ENCODE results near the gene FGD5.

The FGD5 gene

GRCh38 chr3:14775563-14775962 lies 43.2 kb upstream of the FGD5 start:
- FAIRE-seq (no peak), DNase-seq (ENCODE audit: insufficient read length) (no peak)
- TF ChIP-seq POLR2AphosphoS5 (IDR thresholded peaks at IDR 0.05; ENCODE audit: low read depth, low read length) = no peak
- TF ChIP-seq TAF1 (IDR thresholded peaks at IDR 0.05; ENCODE audit: borderline replicate concordance, low read depth, low read length) = no peak
- TF ChIP-seq POLR2A (IDR thresholded peaks at IDR 0.05; ENCODE audit: low read depth, low read length) = no peak

DNA sequence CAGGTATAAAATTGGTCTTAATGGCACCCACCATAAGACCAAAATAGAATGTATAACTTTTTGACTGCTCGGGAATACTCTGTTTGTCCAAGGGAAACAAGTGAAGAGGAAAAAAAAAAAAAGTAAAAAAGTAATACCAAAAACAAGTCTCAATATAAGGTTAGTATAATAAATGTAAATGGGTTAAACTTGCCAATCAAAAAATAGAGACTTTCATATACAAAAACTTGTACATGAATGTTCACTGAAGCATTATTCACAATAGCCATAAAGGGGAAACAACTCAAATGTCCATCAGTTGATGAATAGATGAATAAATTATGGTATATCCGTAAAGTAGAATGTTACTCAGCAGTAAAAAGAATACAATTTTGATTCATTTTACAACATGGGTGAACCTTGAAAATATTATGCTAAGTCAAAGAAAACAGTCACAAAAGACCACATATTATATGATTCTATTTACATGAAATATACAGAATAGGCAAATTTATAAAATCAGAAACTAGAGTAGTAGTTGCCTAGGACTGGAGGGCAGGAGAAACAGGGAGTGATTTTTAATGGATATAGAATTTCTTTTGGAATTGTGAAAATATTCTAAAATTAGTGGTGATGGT lies 39.6 kb upstream of the FGD5 start:
- no peak for TF ChIP-seq POLR2AphosphoS5 (IDR thresholded peaks at IDR 0.05; ENCODE audit: low read depth, low read length)
- FAIRE-seq (no peak), DNase-seq (ENCODE audit: insufficient read length) (no peak)

DNA sequence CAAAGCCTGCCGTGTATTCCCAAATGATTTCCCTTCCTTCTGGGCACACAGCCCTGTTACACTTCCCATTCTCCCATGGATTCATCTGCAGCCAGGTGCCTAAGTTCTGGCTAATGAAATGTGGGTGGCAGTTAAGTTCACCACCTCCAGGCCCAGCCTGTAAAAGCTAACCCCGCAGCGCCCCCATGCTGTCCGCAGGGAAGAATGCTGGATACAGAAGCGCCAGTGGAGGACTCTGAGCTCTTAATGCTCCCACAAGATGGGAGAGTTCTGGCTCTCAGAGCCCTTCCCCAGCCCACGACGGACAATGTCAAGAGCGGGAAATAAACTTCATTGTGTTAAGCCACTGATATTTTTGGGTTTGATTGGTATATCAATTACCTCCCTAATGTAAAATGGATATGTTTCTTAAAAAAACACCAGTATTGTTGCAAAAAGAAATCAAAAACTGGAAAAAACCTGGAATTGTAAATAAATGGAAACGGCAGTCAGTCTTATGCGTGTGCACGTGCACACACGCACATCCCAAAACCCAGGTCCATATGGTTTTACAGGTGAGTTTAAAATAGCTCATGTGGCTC lies 37.7 kb upstream of the FGD5 start:
- FAIRE-seq = peak; percentile 91
- no peak for TF ChIP-seq POLR2A (IDR thresholded peaks at IDR 0.05; ENCODE audit: low read depth, low read length)
- no peak for TF ChIP-seq TAF1 (IDR thresholded peaks at IDR 0.05; ENCODE audit: borderline replicate concordance, low read depth, low read length)
- no peak for TF ChIP-seq POLR2AphosphoS5 (IDR thresholded peaks at IDR 0.05; ENCODE audit: low read depth, low read length)
- peak; percentile 49 for DNase-seq (ENCODE audit: insufficient read length)

DNA sequence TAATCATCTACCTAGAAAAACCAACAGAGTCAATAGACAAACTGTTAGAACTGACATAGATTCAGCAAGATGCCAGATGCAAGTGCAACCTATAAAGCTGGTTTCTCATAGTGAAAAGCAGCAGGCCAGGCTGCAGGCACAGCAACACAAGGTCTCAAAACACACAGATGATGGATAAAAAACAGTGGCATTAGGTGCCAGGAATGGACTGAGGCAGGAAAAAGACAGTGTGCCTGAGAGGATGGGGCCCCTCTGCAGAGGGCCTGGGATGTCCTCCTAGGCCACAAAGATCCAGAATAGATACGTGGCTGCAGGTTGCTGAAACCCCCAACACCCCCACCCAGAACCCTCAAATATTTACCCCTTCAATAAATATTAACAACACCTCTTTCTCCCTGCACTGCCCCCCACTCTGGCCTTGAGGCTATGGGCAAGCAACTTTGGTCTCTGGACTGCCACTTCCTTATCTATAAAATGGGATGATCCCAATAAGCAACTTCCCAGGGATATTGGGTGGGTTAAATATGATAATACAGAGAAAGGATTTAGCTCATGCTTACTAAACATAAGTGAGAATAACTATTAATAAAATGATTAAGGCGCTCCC lies 35.2 kb upstream of the FGD5 start:
- FAIRE-seq (no peak), DNase-seq (ENCODE audit: insufficient read length) (no peak)
- TF ChIP-seq POLR2AphosphoS5 (IDR thresholded peaks at IDR 0.05; ENCODE audit: low read depth, low read length) (no peak), POLR2A (IDR thresholded peaks at IDR 0.05; ENCODE audit: low read depth, low read length) (no peak), TAF1 (IDR thresholded peaks at IDR 0.05; ENCODE audit: borderline replicate concordance, low read depth, low read length) (no peak)

DNA sequence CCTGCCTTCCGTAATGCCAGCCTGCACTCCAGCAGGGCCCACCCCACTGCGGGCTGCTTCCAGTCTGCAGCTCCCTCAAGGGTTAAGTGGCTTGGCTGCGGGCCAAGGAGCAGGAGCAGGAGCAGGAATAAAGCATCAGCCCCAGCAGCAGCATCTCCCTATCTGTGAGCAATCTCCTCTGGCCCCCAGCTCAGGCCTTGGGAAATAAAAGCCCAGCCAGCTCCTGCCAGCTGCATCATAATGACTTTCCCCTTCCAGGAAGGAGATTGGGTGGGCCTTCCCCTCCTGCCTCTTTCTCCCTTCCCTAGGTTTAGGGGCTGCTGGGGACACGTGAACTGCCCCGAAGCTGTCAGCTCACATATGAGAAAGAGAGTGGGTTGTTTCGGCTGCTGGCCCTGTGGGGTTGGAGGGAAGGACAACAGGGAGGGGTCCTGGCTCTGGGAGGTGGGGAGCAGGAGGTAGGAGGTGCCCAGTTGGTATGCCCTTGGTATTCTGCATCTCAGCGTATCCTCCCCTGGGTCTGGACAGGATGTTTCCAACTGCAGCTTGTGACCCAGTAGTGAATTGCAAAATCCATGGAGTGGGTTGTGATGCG lies 34.6 kb upstream of the FGD5 start:
- FAIRE-seq = no peak
- no peak for DNase-seq (ENCODE audit: insufficient read length)
- TF ChIP-seq POLR2AphosphoS5 (IDR thresholded peaks at IDR 0.05; ENCODE audit: low read depth, low read length) (no peak), POLR2A (IDR thresholded peaks at IDR 0.05; ENCODE audit: low read depth, low read length) (no peak), TAF1 (IDR thresholded peaks at IDR 0.05; ENCODE audit: borderline replicate concordance, low read depth, low read length) (no peak)

- FAIRE-seq (no peak), DNase-seq (ENCODE audit: insufficient read length) (no peak)
- TF ChIP-seq POLR2AphosphoS5 (IDR thresholded peaks at IDR 0.05; ENCODE audit: low read depth, low read length) = no peak
- no peak for TF ChIP-seq POLR2A (IDR thresholded peaks at IDR 0.05; ENCODE audit: low read depth, low read length)
- no peak for TF ChIP-seq TAF1 (IDR thresholded peaks at IDR 0.05; ENCODE audit: borderline replicate concordance, low read depth, low read length)
Observed at GRCh38 chr3:14785207-14786155, 33.3 kb upstream of the FGD5 start.

- TF ChIP-seq TAF1 (IDR thresholded peaks at IDR 0.05; ENCODE audit: borderline replicate concordance, low read depth, low read length) = no peak
- TF ChIP-seq POLR2AphosphoS5 (IDR thresholded peaks at IDR 0.05; ENCODE audit: low read depth, low read length) = no peak
- no peak for TF ChIP-seq POLR2A (IDR thresholded peaks at IDR 0.05; ENCODE audit: low read depth, low read length)
- DNase-seq (ENCODE audit: insufficient read length) (no peak), FAIRE-seq (no peak)
Observed at GRCh38 chr3:14786369-14786768, 32.4 kb upstream of the FGD5 start.

DNA sequence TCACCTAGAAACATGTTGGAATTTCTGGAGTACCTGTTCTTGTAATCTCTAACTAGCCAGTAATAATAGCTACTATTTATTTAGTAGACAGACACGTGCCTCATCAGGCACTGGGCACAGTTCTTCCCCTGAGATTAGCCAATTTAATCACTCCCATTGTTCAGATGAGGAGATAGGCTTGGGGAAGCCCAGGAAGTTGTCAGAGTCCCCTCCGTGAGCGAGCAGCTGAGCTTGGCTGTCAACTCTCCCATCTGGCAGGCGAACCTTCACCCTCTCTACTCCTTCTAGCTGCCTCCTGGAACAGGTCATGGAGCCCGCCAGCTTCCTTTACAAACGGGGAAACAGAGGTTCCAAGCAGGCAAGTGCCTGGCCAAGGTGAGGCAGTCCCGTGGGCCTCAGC lies 31.1 kb upstream of the FGD5 start:
- no peak for FAIRE-seq
- TF ChIP-seq TAF1 (IDR thresholded peaks at IDR 0.05; ENCODE audit: borderline replicate concordance, low read depth, low read length) (no peak), POLR2AphosphoS5 (IDR thresholded peaks at IDR 0.05; ENCODE audit: low read depth, low read length) (no peak), POLR2A (IDR thresholded peaks at IDR 0.05; ENCODE audit: low read depth, low read length) (no peak)
- no peak for DNase-seq (ENCODE audit: insufficient read length)

GRCh38 chr3:14788644-14789043 lies 30.1 kb upstream of the FGD5 start:
- DNase-seq (ENCODE audit: insufficient read length) (no peak), FAIRE-seq (no peak)
- TF ChIP-seq TAF1 (IDR thresholded peaks at IDR 0.05; ENCODE audit: borderline replicate concordance, low read depth, low read length) (no peak), POLR2AphosphoS5 (IDR thresholded peaks at IDR 0.05; ENCODE audit: low read depth, low read length) (no peak), POLR2A (IDR thresholded peaks at IDR 0.05; ENCODE audit: low read depth, low read length) (no peak)

- no peak for DNase-seq (ENCODE audit: insufficient read length)
- TF ChIP-seq TAF1 (IDR thresholded peaks at IDR 0.05; ENCODE audit: borderline replicate concordance, low read depth, low read length) = no peak
- TF ChIP-seq POLR2A (IDR thresholded peaks at IDR 0.05; ENCODE audit: low read depth, low read length) = no peak
- no peak for TF ChIP-seq POLR2AphosphoS5 (IDR thresholded peaks at IDR 0.05; ENCODE audit: low read depth, low read length)
- FAIRE-seq = no peak
Observed at GRCh38 chr3:14789221-14789620, 29.5 kb upstream of the FGD5 start.

- TF ChIP-seq TAF1 (IDR thresholded peaks at IDR 0.05; ENCODE audit: borderline replicate concordance, low read depth, low read length) (no peak), POLR2A (IDR thresholded peaks at IDR 0.05; ENCODE audit: low read depth, low read length) (no peak), POLR2AphosphoS5 (IDR thresholded peaks at IDR 0.05; ENCODE audit: low read depth, low read length) (no peak)
- FAIRE-seq (no peak), DNase-seq (ENCODE audit: insufficient read length) (no peak)
Observed at GRCh38 chr3:14789640-14790285, 29.0 kb upstream of the FGD5 start.

All from GM12892 (cell line).